Glutamatergic neuron (in vitro differentiated cells): ENCODE measurements around the gene ASPG. TPM values are rescaled to one million over a fixed set of nuclear protein-coding genes. Genes with fewer than 3 reads are reported as not detected.

Experiments
- DNase-seq: peaks from one replicate; pipeline ENCODE4 v3.0.0; 2022
- H3K27ac Mint-ChIP-seq: one replicate; pipeline ENCODE4 v1.8.0; 2020; ENCODE audit warnings: mild to moderate bottlenecking, mixed read lengths, inconsistent platforms; ENCODE audit not compliant: unreplicated experiment
- H3K27me3 Mint-ChIP-seq: one replicate; pipeline ENCODE4 v1.8.0; 2020; ENCODE audit warnings: mild to moderate bottlenecking, moderate library complexity, mixed read lengths, inconsistent platforms; ENCODE audit not compliant: unreplicated experiment
- H3K36me3 Mint-ChIP-seq: one replicate; pipeline ENCODE4 v1.8.0; 2020; ENCODE audit warnings: mild to moderate bottlenecking, mixed read lengths, inconsistent platforms; ENCODE audit not compliant: unreplicated experiment
- H3K4me1 Mint-ChIP-seq: one replicate; pipeline ENCODE4 v1.8.0; 2020; ENCODE audit warnings: mild to moderate bottlenecking, low read depth, mixed read lengths, inconsistent platforms; ENCODE audit not compliant: unreplicated experiment
- H3K4me3 Mint-ChIP-seq: one replicate; pipeline ENCODE4 v1.8.0; 2020; ENCODE audit warnings: mild to moderate bottlenecking, mixed read lengths, inconsistent platforms; ENCODE audit not compliant: unreplicated experiment
- H3K9me3 Mint-ChIP-seq: one replicate; pipeline ENCODE4 v1.8.0; 2020; ENCODE audit warnings: mild to moderate bottlenecking, moderate library complexity, mixed read lengths, inconsistent platforms; ENCODE audit not compliant: unreplicated experiment
- CTCF ChIP-seq: fragments of 200-600 bp; sonication (generic); IDR thresholded peaks from one replicate; pipeline ENCODE4 v1.5.0; 2021; ENCODE audit not compliant: partially characterized antibody, unreplicated experiment
- total RNA-seq: library from RNA; stranded (reverse); fragmentation: NEBNext Ultra II Directional; extraction: Animal tissue kit (Norgen Biotek cat#: 25700); gene quantifications from one replicate; pipeline ENCODE4 v1.2.1, GENCODE V29; 2021; ENCODE audit not compliant: unreplicated experiment

Gene ASPG
- total RNA-seq, 1 donor from 2014 or later, result not detected

DNA sequence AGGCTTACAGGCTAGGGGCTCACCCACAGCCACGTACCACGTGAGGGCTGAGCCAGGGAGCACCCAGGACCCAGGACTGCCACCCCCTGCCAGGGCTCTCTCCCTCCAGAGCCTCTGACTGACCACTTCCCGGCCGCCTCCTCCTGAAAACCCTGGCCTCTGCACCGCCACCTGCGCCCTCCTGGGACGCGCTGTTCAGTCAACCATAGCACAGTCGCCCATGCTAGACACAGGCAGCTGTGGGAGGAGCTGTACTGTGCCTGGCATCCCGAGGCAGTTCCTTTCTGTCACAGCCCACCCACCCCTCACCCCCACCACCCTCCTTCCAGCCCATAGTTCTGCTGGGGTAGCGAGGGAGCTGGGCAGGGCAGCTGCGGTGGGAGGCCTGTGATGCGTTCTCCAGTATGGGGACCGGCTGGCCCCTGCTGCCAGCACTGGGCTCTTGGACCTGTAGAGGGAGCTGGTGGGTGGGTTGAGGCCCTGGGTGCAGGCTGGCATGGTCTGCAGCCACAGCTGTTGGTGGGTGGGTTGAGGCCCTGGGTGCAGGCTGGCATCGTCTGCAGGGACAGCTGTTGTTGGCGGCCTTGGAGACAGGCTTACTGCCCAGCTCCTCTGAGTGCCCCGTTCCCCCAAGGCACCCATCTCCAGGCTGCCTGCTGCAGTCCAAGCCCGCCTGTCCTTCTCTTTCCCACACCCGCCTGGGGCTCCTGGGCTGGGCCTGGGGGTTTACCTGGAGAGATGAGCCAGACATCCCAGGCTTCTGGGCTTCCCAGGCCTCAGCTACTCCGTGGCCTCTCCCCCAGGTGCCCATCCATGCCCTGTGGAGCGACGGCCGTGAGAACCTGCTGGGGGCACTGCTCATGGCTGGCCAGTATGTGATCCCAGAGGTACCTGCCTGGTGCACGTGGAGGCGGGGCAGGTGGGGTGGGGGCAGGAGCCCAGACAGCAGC is 11.5 kb downstream of the ASPG start:
- H3K36me3 Mint-ChIP-seq, result no peaks in the 10 kb centered on the region
- no peak overlapping the region for H3K4me3 Mint-ChIP-seq

DNA sequence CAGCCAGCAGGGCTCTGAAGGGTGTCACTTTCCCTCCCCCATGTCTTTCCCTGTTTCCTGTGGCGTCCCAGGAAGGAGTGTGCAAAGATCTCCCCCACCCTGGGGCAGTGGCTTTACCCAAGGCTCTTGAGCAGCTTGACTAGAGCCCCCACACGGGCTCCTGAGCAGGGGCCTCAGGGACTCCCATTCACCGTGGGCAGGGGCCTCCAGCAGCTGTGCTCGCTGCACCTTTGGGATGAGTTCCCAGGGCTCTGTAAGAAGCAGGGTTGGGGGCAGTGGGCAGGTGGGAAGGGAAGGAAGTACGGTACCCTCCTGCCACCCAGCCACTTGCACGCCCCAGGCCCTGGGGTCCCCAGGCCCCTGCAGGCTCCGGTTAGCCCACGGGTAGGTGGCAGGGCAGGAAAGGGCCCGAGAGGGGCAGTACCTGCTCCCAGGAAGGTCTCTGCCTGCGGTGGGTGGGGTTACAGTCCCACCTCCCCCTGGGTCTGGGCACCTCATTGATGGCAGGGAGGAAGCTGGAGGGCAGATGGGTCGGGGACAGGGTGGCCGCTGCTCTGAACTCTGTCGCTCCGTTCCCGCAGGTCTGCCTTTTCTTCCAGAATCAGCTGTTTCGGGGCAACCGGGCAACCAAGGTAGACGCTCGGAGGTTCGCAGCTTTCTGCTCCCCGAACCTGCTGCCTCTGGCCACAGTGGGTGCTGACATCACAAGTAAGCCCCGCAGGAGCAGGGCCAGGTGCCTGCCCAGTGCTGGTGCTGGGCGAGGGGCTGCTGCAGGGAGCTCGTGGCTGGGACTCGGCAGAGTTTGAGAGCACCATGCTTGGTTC is 13.0 kb downstream of the ASPG start:
- H3K36me3 Mint-ChIP-seq, result no peaks in the 10 kb centered on the region
- H3K4me3 Mint-ChIP-seq, result peak overlapping the region; percentile 52
- H3K4me1 Mint-ChIP-seq, result no peaks in the 10 kb centered on the region
- no peak overlapping the region for H3K27ac Mint-ChIP-seq
- no peak for TF ChIP-seq CTCF
- peak; percentile 13 for DNase-seq
- H3K27me3 Mint-ChIP-seq, result peaks cover 3% of the 10 kb centered on the region
- no peaks in the 10 kb centered on the region for H3K9me3 Mint-ChIP-seq

More for the DNA sequence above, 11.5 kb downstream of the ASPG start:
- H3K4me1 Mint-ChIP-seq, result no peaks in the 10 kb centered on the region
- H3K27me3 Mint-ChIP-seq, result peaks cover 3% of the 10 kb centered on the region
- DNase-seq, result peak; percentile 18
- no peak overlapping the region for H3K27ac Mint-ChIP-seq
- TF ChIP-seq CTCF, result no peak
- no peaks in the 10 kb centered on the region for H3K9me3 Mint-ChIP-seq

- Mint-ChIP-seq H3K9me3 (no peaks in the 10 kb centered on the region), H3K4me1 (no peaks in the 10 kb centered on the region), H3K36me3 (no peaks in the 10 kb centered on the region), H3K4me3 (no peak overlapping the region), H3K27me3 (peaks cover 3% of the 10 kb centered on the region), H3K27ac (no peak overlapping the region)
- peak; percentile 16 for DNase-seq
- no peak for TF ChIP-seq CTCF
These were observed 13.9 kb downstream of the ASPG start for GRCh38 chr14:104099096-104100041.

DNA sequence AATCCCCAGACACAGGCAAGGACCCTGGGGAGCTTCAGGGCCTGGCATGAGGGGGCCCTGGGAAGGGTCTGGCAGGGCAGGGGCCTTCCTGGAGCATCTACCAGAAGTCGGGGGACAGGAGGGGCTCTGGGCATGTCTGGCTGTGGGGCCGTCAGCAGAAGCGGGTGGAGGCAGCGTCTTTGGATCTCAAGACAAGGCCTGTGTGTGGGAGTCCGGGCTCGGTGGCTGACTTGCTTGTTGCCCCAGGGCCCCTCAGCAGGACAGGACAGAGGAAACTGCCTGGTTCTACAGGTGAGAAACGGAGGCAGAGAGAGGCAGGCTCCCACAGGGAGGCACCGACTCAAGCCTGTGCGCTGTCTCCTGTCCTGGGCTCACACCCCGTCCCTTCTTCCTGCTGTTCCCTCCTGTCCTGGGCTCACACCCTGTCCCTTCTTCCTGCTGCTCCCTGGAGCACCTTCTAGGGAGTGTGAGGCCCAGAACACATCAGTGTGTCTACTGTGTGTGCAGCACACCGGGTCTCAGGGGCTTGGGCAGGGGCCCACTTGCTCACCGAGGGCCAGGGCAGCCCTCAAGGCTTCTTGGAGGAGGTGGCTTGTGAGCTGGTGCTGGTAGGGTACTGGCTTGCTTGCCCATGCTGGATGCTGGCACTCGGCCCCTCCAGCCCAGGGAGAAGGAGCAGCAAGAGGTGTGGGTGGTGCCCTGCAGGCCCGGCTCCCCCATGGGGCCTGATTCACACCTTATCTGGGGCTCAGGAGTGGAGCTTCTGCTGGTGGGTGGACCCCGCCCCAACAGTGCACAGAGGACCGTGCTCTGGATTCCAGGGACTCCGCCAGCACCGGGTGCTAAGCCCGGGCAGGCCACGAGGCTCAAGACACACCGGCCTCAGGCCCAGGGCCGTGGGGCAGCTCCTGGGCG is 14.9 kb downstream of the ASPG start:
- peak; percentile 17 for DNase-seq
- Mint-ChIP-seq H3K36me3 (no peaks in the 10 kb centered on the region), H3K27ac (no peak overlapping the region), H3K4me3 (no peak overlapping the region), H3K4me1 (no peaks in the 10 kb centered on the region), H3K27me3 (peaks cover 3% of the 10 kb centered on the region), H3K9me3 (no peaks in the 10 kb centered on the region)
- TF ChIP-seq CTCF, result no peak
